AG08396 (cell line): ENCODE results near the gene DUSP2.

Source experiments
- DNase-seq: peaks from one replicate; pipeline ENCODE4 v3.0.0; 2012; ENCODE audit warnings: low spot score, mixed read lengths

Gene DUSP2

DNA sequence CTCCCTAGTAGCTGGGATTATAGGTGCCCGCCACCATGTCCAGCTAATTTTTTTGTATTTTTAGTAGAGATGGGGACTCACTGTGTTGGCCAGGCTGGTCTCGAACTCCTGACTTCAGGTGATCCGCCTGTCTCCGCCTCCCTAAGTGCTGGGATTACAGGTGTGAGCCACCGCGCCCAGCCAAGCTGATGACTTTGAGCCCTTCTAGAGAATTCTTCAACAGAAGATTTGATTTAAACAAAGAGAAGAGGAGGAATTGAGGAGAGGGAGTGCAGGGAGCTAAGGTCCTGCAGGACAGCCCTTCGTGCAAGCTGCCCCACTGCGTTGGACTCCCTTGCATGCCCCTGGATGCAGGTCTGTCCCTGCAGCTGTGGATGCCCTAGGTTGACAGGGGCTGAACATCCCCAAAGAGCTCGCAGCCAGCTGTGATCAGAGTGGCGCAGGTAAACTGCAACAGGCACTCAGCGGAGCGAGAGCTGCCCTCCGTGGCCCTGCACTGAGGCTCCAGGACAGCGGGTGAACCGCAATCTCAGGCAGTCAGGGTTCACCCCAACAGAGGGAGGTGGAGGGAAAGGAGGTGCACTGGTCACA, 42.5 kb downstream of the DUSP2 start:
- no peak for DNase-seq

DNA sequence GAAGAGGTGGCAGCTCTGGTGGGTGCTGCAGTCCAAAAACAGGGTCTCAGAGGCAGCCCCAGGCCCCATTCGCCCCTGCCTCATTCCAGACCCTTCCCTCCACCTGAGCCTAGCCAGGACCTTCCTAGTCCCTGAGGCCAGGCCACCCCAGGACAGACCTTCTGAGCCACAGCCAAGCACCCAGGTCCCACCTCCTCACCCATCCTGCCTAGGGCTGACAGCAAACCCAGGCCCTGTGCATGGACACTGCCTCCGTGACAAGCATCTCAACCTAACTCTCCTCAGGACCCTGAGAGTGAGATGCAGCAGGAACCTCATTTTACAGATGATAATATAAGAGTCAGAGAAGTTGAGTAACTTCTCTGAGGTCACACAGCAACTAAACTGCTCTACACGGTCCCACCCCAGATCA, 44.3 kb downstream of the DUSP2 start:
- DNase-seq, result no peak

DNA sequence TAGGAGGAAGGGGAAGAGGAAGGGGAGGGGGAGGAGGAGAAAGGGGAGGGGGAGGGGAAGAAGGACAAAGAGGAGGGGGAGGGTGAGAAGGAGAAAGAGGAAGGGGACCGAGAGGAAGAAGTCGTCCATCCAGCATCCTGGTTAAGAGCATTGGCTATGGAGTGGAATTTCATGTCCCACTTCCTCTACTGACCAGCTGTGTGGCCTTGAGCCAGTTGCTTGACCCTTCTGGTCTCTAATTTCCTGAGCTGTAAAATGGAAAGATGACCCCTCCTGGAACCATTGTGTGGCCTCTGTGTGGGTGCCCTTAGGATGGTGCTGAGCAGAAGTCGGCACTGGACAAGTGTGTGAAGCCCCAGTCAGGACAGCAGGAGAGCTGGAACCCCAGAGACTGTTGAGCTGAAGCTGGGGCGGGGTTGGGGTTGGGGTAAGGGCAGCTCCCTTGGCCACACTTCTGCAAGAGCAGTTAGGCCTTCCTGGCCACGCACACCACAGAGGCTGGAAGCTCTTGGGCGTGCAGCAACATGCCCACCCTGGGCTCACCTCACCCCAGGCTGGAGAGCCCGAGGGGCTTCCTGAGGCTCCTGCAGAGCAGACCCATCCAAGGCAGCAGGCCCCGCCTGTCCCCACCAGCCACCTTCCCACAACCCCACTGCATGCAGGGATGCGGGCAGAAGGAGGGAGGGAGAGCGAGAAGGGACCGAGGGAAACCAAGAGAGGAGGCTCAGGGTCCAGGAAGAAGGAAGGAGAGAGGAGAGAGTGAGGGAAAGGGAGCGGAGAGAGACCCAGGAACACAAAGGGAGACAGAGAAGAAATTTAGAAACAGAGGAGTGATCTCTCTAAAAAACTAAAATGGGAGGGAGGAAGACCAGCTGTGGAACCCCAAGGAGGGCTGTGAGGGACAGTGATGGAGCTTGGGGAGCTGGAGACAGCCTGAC, 45.1 kb downstream of the DUSP2 start:
- DNase-seq, result no peak

DNA sequence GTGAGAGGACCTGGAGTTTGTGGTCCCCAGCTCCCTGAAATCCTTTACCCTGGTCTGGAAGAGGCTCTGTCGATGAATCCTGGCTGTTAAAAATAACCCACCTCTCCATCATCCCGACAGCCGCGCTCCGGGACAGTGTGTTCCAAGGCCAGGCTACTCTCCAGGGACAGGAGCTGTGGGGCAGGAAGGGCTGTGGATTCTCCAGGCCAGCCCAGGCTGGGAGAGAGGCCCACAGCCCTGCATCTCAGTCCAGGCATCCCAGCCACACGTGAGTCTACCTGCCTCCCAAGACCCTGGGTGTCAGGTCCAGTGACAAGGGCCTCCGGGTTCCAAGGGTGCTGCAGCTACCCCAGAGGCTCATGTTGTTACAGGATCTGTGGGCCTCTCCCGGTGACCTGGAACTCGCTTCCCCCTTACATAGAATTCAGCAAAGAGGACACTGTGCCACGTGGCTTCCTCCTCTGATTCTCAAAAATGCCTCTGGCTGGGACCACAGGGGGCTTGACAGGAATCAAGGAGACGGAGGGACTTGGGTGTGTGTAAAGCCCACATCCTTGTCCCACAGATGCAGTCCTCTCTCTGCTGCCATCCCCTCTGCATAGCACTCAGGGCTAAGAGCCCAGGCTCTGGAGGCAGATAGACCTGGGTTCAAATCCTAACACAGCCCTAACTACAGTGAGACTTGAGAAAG, 46.2 kb downstream of the DUSP2 start:
- DNase-seq, result no peak

DNA sequence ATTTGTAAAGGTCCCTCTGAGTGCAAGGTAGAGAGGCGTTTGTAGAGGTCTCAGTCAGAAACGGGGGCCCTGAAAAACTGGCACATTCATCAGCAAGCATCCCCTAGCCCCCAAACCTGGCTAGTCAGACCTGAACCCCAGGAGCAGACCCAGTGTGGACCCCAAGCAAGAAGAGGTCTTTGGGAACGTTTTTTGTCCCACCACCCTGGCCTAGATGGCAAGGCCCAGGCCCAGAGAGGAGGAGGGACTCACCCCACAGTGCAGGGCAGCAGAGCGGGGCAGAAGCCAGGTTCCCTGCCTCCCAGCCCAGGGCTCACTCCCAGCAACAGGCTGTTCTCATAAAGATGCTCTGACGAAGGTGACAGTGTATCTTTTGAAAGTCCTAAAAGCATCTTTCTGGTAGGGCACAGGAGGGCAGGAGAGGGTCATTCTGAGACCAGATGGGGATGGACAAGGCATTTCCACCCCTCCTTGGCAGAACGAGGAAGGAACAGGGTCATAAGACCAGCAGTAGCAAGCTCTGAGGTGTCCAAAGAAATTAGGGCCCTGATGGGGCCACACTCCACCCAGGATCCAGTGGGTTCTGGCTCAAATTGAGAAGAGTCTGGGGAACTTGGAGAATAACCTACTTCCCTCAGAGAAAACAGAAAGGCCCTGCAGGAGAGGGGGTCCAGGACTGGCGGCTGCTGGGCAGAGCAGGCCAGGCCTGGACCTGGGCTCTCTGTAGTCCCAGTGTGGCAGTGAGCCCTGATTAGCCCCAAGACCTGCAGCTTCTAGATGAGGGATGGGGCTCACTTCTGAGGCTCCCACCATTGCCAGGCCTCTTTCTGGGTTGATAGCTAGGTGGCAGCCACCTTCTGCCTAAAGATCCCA, 47.1 kb downstream of the DUSP2 start:
- DNase-seq, result no peak

DNA sequence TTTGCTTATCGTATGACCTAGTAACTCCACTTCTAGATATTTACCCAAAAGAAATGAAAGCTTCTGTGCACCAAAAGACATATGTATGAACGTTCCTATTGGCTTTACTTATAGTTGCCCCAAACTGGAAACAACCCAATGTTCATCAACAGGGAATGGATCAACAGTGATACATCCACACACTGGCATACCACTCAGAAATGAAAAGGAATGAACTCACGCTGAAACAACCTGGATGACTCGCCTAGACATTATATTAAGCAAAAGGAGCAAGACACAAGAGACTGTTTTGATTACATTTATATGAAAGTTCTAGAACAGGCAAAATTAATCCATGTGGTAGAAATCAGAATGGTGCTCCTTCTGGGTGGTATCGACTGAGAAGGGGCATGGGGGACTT, 47.8 kb downstream of the DUSP2 start:
- no peak for DNase-seq

DNA sequence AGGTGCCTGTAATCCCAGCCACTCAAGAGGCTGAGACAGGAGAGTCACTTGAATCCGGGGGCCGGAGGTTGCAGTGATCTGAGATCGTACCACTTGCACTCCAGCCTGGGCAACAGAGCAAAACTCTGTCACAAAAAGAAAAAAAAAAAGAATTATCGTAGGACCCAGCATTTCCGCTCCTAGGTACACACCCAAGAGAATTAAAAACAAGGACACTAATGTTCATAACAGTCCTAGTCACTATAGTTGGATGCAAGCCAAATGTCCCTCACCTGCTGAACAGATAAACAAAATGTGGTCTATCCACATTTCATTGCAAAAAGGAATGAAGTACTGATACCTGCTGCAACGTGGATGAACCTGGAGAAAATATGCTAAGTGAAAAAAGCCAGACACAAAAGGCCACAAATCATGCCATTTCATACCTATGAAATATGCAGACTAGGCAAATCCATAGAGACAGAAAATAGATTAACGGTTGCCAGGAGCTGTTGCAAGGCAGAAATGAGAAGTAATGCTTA, 50.1 kb downstream of the DUSP2 start:
- DNase-seq, result no peak

DNA sequence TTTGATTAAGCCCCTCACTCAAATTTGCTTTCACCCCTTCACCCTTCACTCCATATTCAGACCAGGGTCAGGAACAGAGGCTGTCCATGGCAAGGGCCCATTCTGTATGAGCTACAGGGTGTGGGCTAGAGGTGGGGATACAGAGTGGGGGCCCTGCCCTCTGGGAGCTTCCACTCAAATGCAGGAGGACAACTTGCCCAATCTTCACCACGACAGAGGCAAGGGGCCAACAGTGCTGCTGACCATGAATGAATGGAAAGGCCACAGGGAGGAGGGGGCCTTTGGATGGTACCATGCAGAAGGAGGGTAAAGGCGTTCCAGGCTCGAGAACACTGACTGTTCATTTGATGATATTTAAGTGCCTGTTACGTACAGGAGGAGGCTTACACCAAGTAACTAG, 51.7 kb downstream of the DUSP2 start:
- DNase-seq, result no peak
